ENCODE results near the gene FBXO8. TPM values are rescaled to one million over a fixed set of nuclear protein-coding genes. Genes with fewer than 3 reads are reported as not detected.

Gene FBXO8
- total RNA-seq, 1 experiment from 2014 or later: 7.5 TPM

DNA sequence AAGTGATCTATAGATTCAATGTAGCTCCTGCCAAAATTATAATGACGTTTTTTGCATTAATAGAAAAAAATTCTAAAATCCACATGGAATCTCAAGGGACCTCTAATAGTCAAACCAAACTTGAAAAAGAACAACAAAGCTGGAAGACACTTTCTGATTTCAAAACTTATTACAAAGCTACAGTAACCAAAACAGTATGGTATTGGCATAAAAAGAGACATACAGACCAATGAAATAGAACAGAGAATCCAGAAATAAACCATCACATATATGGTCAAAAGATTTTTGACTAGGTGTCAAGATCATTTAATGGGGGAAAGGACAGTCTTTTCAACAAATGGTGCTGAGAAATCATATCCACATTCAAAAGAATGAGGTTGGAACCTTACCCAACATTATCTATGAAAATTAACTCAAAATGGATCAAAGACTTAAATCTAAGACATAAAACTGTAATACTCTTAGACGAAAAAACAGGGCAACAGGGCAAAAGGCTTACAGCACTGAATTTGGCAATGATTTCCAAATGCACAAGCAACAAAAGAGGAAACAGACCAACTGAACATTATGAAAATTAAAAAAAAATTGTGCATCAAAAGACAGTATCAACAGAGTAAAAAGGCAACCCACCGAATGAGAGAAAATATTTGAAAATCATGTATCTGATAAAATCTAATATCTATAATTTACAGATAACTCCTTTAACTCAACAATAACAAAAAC is 3.9 kb downstream of the FBXO8 start (continued):
- TF ChIP-seq ZNF263 (CRISPR knock-in tag; IDR thresholded peaks at IDR 0.05; ENCODE audit: low read depth): no peak

- Mint-ChIP-seq H3K4me1 (peaks cover 6% of the 10 kb centered on the region), H3K27me3 (ENCODE audit: low read depth) (no peaks in the 10 kb centered on the region), H3K36me3 (no peaks in the 10 kb centered on the region), H3K9me3 (no peaks in the 10 kb centered on the region), H3K4me3 (no peak overlapping the region), H3K27ac (no peak overlapping the region)
- ChIA-PET CTCF (no interaction called here), POLR2A (no interaction called here)
- no peak for TF ChIP-seq ZNF423 (CRISPR knock-in tag; IDR thresholded peaks at IDR 0.05)
- no peak for TF ChIP-seq CREM (CRISPR knock-in tag; IDR thresholded peaks at IDR 0.05)
- TF ChIP-seq PRRX2 (CRISPR knock-in tag; IDR thresholded peaks at IDR 0.05): no peak
- no peak for TF ChIP-seq ZBTB21 (CRISPR knock-in tag; IDR thresholded peaks at IDR 0.05; ENCODE audit: borderline replicate concordance)
- no peak for TF ChIP-seq USF1 (CRISPR knock-in tag; IDR thresholded peaks at IDR 0.05)
- TF ChIP-seq, protein P1, sequence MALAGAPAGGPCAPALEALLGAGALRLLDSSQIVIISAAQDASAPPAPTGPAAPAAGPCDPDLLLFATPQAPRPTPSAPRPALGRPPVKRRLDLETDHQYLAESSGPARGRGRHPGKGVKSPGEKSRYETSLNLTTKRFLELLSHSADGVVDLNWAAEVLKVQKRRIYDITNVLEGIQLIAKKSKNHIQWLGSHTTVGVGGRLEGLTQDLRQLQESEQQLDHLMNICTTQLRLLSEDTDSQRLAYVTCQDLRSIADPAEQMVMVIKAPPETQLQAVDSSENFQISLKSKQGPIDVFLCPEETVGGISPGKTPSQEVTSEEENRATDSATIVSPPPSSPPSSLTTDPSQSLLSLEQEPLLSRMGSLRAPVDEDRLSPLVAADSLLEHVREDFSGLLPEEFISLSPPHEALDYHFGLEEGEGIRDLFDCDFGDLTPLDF (CRISPR knock-in tag; IDR thresholded peaks at IDR 0.05): no peak
- no peak for TF ChIP-seq ZNF317 (CRISPR knock-in tag; IDR thresholded peaks at IDR 0.05; ENCODE audit: borderline replicate concordance, low read depth)
- no peak for ATAC-seq
- DNase-seq (ENCODE audit: low spot score): no peak
These were observed 5.0 kb downstream of the FBXO8 start for GRCh38 chr4:174278467-174278866.

DNA sequence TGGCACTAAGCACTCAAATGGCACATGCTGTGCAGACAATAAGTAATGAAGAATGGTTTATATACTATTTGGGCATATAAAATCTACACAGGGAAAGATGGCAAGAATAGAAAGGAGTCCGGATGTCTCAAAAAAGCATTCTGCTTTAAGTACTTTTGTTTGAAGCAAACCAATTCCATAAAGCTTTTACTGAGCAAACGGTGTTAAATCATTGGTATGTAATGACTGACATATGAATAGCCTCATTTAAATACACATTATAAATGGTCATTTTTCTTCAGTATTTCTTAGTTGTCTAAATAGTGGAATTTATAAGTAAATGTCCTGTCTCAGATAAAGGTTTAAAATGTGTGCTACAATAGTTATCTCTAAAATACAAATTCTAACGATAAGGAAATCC is 6.0 kb downstream of the FBXO8 start:
- ChIA-PET POLR2A (no interaction called here), CTCF (no interaction called here)
- Mint-ChIP-seq H3K27ac (no peak overlapping the region), H3K27me3 (ENCODE audit: low read depth) (no peaks in the 10 kb centered on the region), H3K9me3 (no peaks in the 10 kb centered on the region), H3K4me1 (peaks cover 2% of the 10 kb centered on the region; the same call in 1 of the 2 replicates), H3K36me3 (no peaks in the 10 kb centered on the region), H3K4me3 (no peak overlapping the region)
- no peak for DNase-seq (ENCODE audit: low spot score)
- ATAC-seq: no peak
- no peak for TF ChIP-seq STAT6 (CRISPR knock-in tag; conservative IDR thresholded peaks at IDR 0.05; ENCODE audit: low read depth)
- TF ChIP-seq SOX15 (CRISPR knock-in tag; IDR thresholded peaks at IDR 0.05): no peak
- no peak for TF ChIP-seq RELA (CRISPR knock-in tag; IDR thresholded peaks at IDR 0.05; ENCODE audit: borderline replicate concordance)
- TF ChIP-seq USF1 (CRISPR knock-in tag; IDR thresholded peaks at IDR 0.05): no peak
- no peak for TF ChIP-seq PRDM15 (CRISPR knock-in tag; IDR thresholded peaks at IDR 0.05)
- no peak for TF ChIP-seq KAT7 (CRISPR knock-in tag; IDR thresholded peaks at IDR 0.05; ENCODE audit: borderline replicate concordance)
- no peak for TF ChIP-seq ZNF121 (CRISPR knock-in tag; IDR thresholded peaks at IDR 0.05)
- TF ChIP-seq ZNF317 (CRISPR knock-in tag; IDR thresholded peaks at IDR 0.05; ENCODE audit: borderline replicate concordance, low read depth): no peak
- TF ChIP-seq, protein P1 (CRISPR knock-in tag; IDR thresholded peaks at IDR 0.05): no peak
- no peak for TF ChIP-seq IRF2 (CRISPR knock-in tag; IDR thresholded peaks at IDR 0.05; ENCODE audit: borderline replicate concordance, low read depth)
- TF ChIP-seq ZNF138 (CRISPR knock-in tag; conservative IDR thresholded peaks at IDR 0.05): no peak
- TF ChIP-seq CREB1 (CRISPR knock-in tag; IDR thresholded peaks at IDR 0.05): no peak
- no peak for TF ChIP-seq OVOL2 (CRISPR knock-in tag; IDR thresholded peaks at IDR 0.05; ENCODE audit: borderline replicate concordance)

Measured in WTC11 (cell line).